SW480 (cell line): ENCODE results near the gene C2CD5.
A peak's percentile ranks its signal among the peaks of the same experiment; 100 is the strongest.
"Not testable (repeated sequence)": the region's sequence is repeated elsewhere in the genome, so short reads cannot be mapped to it uniquely, and the experiment has no call there.

ENCODE experiments used
- DNase-seq: peaks from one replicate; pipeline ENCODE4 v3.0.0-alpha.2; 2016; ENCODE audit warnings: low spot score

C2CD5 gene

DNA sequence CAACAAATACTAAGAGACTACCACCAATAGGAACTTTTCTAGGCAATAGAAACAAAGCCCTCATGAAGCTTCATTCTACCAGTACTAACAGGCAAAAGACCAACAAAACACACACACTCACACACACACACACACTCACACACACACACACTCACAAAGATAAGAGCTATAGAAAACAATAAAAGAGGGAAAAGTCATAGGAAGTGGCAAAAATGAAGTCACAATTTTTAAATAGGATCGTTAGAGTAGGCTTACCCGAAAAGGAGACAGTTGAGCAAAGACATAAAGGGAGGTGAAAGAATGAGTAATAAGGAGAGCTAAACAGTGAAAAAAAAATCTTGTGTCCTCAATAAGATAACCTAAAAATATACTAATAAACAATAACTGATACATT is 66.5 kb downstream of the C2CD5 start:
- no peak for DNase-seq

- no peak for DNase-seq
These were observed 67.0 kb downstream of the C2CD5 start for GRCh38 chr12:22477166-22477893.

DNA sequence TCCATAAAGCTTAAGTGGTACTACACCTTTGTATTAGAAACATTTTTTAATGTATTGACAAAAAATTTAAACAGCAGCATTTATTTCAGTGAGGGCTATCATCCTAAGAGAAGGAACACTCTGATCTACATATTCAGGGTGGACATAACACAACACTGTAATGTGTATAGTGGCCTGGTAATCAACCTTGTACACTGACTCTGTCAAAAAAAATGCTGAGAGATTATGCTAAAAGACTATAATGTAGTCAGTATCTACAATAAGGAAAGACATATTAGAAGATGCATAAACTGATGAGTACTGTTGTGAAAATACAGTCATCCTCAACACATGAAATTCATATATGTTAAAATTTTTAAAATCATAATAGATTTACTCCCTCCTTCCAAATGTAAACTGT is 68.2 kb downstream of the C2CD5 start:
- no peak for DNase-seq

DNA sequence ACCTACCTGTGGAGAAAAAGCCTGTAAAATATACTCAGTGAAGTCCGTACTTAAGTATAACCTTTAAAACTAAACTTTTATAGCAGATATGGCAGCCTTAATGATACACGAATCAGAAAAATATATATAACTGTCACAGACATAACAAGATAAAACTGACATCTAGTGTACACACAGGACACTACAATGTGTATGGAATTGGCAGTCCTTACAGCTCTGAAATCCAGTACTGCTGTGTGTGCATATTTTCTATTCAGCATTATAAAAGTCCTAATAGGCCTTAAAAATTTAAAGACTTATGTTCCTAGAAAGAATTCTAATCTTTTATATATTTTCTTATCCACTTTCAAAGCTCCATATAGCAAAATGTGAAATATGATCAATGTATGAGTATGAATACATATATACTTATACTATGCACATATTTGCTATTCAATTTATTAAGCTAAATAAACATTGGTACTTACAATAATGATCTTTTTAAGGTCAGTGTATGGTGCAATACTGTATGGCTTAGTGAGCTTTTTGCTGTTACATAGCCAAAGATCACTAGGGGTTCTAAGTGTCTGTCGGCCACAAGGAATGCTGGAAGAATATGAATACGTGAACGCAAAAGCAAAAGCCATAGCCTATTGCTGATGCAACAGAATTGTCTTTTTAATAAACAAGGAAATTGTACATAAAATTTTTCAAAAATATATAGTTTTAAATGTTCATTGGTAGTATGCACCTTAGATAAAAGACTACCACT is 69.2 kb downstream of the C2CD5 start:
- DNase-seq = no peak

DNA sequence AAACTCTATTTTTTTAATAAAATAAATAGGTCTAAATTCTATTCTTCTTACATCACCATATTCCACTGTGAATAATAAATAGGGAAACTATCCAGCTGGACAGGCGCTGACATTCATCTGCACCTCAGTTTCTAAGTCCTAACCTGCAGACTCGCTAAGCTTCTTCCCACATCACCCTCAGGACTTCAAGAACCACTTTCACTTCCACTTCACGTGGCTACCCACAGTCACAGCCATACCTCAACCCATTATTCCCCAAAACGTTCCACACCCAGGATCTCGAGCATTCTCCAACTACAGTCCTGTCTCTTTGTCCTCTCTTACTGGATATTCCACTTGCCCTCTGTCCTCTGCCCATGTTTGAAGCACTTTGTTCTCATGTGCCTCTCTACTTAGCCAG is 71.1 kb downstream of the C2CD5 start:
- no peak for DNase-seq

DNA sequence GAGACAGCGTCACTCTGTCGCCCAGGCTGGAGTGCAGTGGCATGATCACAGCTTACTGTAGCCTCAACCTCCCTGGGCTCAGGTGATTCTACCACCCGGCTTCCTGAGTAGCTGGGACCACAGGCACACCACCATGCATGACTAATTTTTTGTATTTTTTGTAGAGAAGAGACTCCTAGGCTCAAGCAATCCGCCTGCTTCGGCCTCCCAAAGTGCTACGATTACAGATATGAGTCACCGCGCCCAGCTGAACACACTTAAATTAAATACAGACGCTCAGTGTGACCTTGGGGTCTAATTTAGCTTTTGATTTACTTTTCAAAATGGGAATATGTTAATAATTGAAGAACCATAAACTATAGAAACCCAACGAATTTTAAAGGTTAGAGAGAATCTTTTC is 77.2 kb downstream of the C2CD5 start:
- DNase-seq = no peak

DNA sequence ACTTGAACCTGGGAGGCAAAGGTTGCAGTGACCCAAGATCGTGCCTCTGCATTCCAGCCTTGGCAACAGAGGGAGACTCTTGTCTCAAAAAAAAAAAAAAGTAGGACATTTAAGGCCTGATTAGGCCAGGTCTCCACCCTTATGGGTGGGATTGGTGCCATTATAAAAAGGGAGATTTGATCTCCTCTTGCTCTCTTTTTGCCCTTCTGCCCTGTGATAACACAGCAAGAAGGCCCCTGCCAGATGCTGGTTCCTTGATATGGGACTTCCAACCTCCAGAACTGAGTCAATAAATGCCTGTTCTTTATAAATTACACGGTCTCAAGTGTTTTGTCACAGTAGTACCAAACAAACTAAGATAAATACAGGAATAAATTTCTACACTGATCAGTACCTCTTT is 81.0 kb downstream of the C2CD5 start:
- DNase-seq = no peak

DNA sequence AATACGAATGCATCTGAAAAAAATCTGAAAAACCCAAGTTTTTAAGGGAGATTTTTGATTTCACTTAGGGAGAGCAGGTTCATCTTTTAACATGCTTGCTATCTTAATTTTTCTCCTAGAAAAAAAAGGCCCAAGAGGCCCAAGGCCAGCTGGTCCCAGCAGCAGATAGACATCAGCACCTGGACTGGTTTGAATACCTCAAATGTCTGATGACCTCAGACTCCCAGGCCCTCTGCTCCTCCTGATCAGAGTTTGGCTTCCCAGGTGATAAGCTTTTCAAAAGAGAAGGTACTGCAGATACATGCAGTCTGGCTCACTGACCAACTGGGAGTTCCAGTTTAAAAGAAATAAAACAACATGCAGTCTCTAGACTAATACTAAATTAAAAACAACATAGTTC is 82.6 kb downstream of the C2CD5 start:
- DNase-seq = no peak

DNA sequence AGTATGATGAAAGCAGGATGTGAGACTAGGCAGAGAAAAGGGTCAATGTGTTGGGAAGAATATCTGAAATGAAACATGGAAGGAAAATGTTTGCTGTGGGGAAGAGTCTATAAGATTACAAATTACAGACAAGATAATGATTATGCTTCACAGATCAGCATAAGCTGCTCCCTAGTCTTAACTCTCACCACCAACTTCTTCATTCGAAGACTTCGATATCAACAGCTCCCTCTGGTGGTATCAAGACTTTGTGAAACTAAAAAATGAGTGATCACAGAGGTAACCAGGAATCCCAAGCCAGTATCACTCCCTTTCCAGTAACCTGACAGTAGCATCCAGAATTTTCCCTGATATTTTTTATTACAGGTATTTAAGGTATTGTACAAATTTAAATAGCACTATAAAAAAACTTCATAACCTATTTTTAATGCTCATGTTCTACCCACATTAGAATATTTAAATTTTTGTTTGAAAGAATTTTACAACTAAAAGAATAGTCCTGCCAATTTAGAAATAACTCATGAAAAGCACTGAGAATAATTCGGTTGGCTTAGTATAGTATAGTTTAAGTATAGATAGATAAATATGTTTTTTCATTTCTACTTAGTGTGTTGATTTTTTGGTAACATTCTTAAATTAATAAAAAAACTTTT is 84.4 kb downstream of the C2CD5 start:
- peak; percentile 79 for DNase-seq

- no peak for DNase-seq
These were observed 85.9 kb downstream of the C2CD5 start for GRCh38 chr12:22458298-22458937.

- DNase-seq = no peak
These were observed 87.3 kb downstream of the C2CD5 start for GRCh38 chr12:22457085-22457484.

DNA sequence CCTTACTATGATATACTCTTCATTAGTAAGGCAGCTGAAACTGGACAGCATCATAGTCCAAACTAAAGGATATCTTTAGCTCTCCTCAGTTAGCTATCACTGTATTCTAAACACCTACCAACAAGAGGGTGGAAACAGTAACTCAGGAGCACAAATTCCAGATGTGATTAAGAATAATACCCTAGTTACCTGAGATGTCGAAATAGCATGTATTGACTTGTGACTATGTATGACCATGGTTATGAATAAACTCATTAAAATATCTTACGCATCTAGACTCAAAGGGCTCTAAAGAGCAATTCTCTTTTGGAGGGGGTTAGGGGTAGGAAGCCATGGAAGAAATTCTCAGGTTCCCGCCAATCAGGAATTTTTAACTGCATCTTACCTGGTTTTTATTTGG is 90.8 kb downstream of the C2CD5 start:
- no peak for DNase-seq

GRCh38 chr12:22447223-22447622 is 97.1 kb downstream of the C2CD5 start:
- no peak for DNase-seq

DNA sequence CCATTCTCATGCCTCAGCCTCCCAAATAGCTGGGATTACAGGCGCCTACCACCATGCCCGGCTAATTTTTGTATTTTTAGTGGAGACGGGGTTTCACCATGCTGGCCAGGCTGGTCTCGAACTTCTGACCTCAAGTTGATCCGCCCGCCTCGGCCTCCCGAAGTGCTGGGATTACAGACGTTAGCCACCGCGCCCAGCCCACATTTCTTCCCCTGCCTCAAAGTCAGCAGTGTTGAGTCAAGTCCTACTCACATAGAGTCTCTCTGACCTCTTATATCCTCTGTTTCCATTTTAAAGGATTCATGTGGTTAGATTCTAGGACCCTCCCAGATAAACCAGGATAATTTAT is 100.1 kb downstream of the C2CD5 start:
- not testable (repeated sequence) for DNase-seq

GRCh38 chr12:22443379-22444316 is 100.7 kb downstream of the C2CD5 start:
- DNase-seq = peak; percentile 96

- peak; percentile 60 for DNase-seq
These were observed 107.1 kb downstream of the C2CD5 start for GRCh38 chr12:22437031-22437806.

GRCh38 chr12:22435583-22435982 is 108.8 kb downstream of the C2CD5 start:
- DNase-seq = no peak

DNA sequence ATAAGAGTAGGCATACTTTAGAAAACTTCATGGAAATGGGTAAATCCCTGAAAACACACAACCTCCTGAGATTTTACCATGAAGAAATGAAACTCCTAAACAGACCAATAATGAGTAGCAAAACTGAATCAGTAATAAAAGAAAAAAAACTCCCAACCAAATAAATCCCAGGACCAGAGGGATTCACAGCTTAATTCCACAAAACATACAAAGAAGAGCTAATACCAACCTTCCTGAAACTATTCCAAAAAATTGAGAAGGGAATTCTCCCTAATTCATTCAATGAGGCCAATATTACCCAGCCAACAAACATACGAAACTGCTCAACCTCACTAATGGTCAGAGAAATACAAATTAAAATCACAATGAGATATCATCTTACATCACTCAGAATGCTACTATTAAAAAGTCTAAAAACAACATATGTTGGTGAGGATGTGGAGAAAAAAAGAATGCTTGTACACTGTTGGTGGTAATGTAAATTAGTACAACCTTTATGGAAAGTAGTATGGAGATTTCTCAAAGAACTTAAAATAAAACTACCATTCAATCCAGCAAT is 112.6 kb downstream of the C2CD5 start:
- DNase-seq = no peak

DNA sequence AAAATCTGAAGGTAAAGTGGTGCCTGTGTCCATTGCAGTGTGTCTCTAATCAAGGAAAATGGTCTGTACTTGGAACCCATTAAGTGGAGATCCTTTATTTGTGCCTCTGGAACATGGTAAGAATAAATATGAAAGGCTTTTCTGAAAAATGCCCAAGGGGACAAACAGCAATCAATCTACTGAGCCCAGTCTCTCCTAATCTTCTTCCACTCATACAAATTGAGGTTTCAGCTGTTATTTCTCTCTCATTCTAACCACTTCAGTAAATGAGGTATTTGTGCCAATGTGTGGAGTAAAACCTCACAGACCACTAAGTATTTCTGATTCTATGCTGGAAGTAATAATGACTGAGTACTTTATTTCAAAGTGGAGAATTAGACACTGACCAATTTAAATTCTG is 127.5 kb downstream of the C2CD5 start:
- DNase-seq = no peak
